Measurements from ENCODE around the gene ALCAM.
A peak's percentile ranks its signal among the peaks of the same experiment; 100 is the strongest.
"Not testable (repeated sequence)": the region's sequence is repeated elsewhere in the genome, so short reads cannot be mapped to it uniquely, and the experiment has no call there.

The ALCAM gene

GRCh38 chr3:105599350-105599749, 232.6 kb downstream of the ALCAM start:
- Mint-ChIP-seq H3K27me3 (ENCODE audit: low read depth, poor library complexity) (no peaks in the 10 kb centered on the region), H3K27ac (no peak overlapping the region), H3K4me1 (no peaks in the 10 kb centered on the region), H3K4me3 (no peak overlapping the region), H3K9me3 (peaks cover 5% of the 10 kb centered on the region), H3K36me3 (ENCODE audit: low read depth) (no peaks in the 10 kb centered on the region)
- DNase-seq = no peak
- TF ChIP-seq CTCF (IDR thresholded peaks at IDR 0.05) = no peak

- H3K4me1 Mint-ChIP-seq; H3K36me3 Mint-ChIP-seq (ENCODE audit: low read depth); H3K4me3 Mint-ChIP-seq; H3K27me3 Mint-ChIP-seq (ENCODE audit: low read depth, poor library complexity); H3K27ac Mint-ChIP-seq; DNase-seq; H3K9me3 Mint-ChIP-seq: not testable (repeated sequence)
These were observed 235.0 kb downstream of the ALCAM start for GRCh38 chr3:105601756-105602155.

- H3K27ac Mint-ChIP-seq; H3K36me3 Mint-ChIP-seq (ENCODE audit: low read depth); H3K4me3 Mint-ChIP-seq; DNase-seq; H3K27me3 Mint-ChIP-seq (ENCODE audit: low read depth, poor library complexity); H3K4me1 Mint-ChIP-seq; H3K9me3 Mint-ChIP-seq: not testable (repeated sequence)
These were observed 235.6 kb downstream of the ALCAM start for GRCh38 chr3:105602286-105602685.

GRCh38 chr3:105603516-105603915, 236.8 kb downstream of the ALCAM start:
- not testable (repeated sequence) for H3K36me3 Mint-ChIP-seq (ENCODE audit: low read depth); H3K9me3 Mint-ChIP-seq; H3K4me3 Mint-ChIP-seq; H3K27ac Mint-ChIP-seq; H3K4me1 Mint-ChIP-seq; DNase-seq; H3K27me3 Mint-ChIP-seq (ENCODE audit: low read depth, poor library complexity)

GRCh38 chr3:105606016-105606415, 239.3 kb downstream of the ALCAM start:
- no peak overlapping the region for H3K27ac Mint-ChIP-seq
- no peaks in the 10 kb centered on the region for H3K4me1 Mint-ChIP-seq
- H3K27me3 Mint-ChIP-seq (ENCODE audit: low read depth, poor library complexity) = no peaks in the 10 kb centered on the region
- no peak for TF ChIP-seq CTCF (IDR thresholded peaks at IDR 0.05)
- no peak overlapping the region for H3K4me3 Mint-ChIP-seq
- H3K36me3 Mint-ChIP-seq (ENCODE audit: low read depth) = no peaks in the 10 kb centered on the region
- H3K9me3 Mint-ChIP-seq = peaks cover 5% of the 10 kb centered on the region
- DNase-seq = no peak

- Mint-ChIP-seq H3K27me3 (ENCODE audit: low read depth, poor library complexity) (peaks cover 3% of the 10 kb centered on the region), H3K4me3 (no peak overlapping the region)
These were observed 241.9 kb downstream of the ALCAM start for GRCh38 chr3:105608623-105609022.

GRCh38 chr3:105610473-105610872, 243.8 kb downstream of the ALCAM start:
- TF ChIP-seq CTCF (IDR thresholded peaks at IDR 0.05) = no peak
- H3K36me3 Mint-ChIP-seq (ENCODE audit: low read depth) = no peaks in the 10 kb centered on the region
- peaks cover 5% of the 10 kb centered on the region for H3K27me3 Mint-ChIP-seq (ENCODE audit: low read depth, poor library complexity)
- no peaks in the 10 kb centered on the region for H3K9me3 Mint-ChIP-seq
- no peak overlapping the region for H3K4me3 Mint-ChIP-seq
- peaks cover 19% of the 10 kb centered on the region for H3K4me1 Mint-ChIP-seq
- no peak overlapping the region for H3K27ac Mint-ChIP-seq
- DNase-seq = no peak

More at GRCh38 chr3:105608623-105609022, 241.9 kb downstream of the ALCAM start:
- no peaks in the 10 kb centered on the region for H3K36me3 Mint-ChIP-seq (ENCODE audit: low read depth)
- peaks cover 14% of the 10 kb centered on the region for H3K4me1 Mint-ChIP-seq
- TF ChIP-seq CTCF (IDR thresholded peaks at IDR 0.05) = no peak
- H3K27ac Mint-ChIP-seq = peak overlapping the region; percentile 16
- H3K9me3 Mint-ChIP-seq = no peaks in the 10 kb centered on the region
- DNase-seq = no peak
